ENCODE results near the gene HSPB6. TPM values are rescaled to one million over a fixed set of nuclear protein-coding genes. Genes with fewer than 3 reads are reported as not detected.

HSPB6 gene, protein sequence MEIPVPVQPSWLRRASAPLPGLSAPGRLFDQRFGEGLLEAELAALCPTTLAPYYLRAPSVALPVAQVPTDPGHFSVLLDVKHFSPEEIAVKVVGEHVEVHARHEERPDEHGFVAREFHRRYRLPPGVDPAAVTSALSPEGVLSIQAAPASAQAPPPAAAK
- total RNA-seq (2021) (2.5 and 2.7 TPM in 2 replicates), Bru-seq, nascent RNA (percentile 24 among the genes with signal in this experiment), BruChase-seq, experiment 1, labeled RNA remaining after a 2-hour chase (percentile 27 among the genes with signal in this experiment), BruChase-seq, experiment 2, labeled RNA remaining after a 6-hour chase (percentile 30 among the genes with signal in this experiment)
- long read RNA-seq, partial matches to known transcripts = 0 of 2 reads
- long read RNA-seq, other reads (novel, unspliced or antisense) = 2 of 2 reads

DNA sequence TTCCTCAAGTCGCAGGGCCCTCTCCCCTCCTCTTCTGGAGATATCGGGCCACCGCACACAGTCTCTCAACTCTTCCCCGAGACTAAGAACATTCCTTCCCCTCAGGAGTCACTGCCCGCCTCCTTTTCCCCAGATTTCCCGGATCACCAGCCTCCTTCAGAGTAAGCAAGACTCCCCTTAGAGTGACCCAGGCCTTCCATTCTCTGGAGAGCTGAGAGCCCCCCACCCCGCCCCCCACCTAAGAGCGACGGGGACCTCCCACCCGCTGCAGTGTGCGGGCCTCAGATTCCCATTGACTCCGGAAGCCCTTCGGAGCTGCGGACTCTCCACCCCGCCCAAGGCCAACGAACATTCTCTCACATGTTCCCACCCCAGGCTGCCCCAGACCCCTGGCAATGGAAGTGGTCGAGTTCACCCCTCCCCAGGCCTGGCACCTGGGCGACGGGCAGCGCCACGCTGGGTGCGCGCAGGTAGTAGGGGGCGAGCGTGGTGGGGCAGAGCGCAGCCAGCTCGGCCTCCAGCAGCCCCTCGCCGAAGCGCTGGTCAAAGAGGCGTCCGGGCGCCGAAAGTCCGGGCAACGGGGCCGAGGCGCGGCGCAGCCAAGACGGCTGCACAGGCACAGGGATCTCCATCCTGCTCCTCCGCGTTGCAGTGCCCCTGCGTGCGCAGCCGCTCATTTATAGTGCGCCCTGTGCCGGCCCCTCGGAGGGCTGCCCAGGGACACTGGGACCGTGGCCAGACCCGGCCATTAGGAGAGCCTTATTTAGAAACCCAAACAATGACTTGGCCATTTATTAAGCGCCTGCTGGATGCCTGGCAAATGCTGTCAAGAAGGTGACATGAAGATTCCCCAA lies at the start of gene HSPB6:
HSPB6 (minus strand) TSS at position 653 of the 854 bp plus-strand sequence; CDS start at position 632, 21 bp downstream.
- DNase-seq = no peak
- Histone ChIP-seq H3K27ac (peak within 1 kb of the TSS; percentile 67), H3K27me3 (ENCODE audit: insufficient read depth, low read depth) (no peaks in the 10 kb centered on the region), H3K36me3 (ENCODE audit: low read depth) (no peaks in the 10 kb centered on the region; the same call in 1 of the 2 replicates), H3K4me1 (replicated peaks; ENCODE audit: insufficient read depth) (peaks cover 13% of the 10 kb centered on the region), H3K9me2 (ENCODE audit: insufficient read depth) (no peaks in the 10 kb centered on the region), H3K9me3 (ENCODE audit: insufficient read depth, low read depth) (no peaks in the 10 kb centered on the region), H3F3A (ENCODE audit: insufficient read depth, low read depth) (peaks cover 19% of the 10 kb centered on the region), H2AFZ (peak within 1 kb of the TSS; percentile 75), H3K79me2 (ENCODE audit: low read depth) (peaks cover 19% of the 10 kb centered on the region), H3K4me3 (peak within 1 kb of the TSS; percentile 67), H3K4me2 (peak within 1 kb of the TSS; percentile 95), H4K20me1 (ENCODE audit: insufficient read depth) (peaks cover 4% of the 10 kb centered on the region; the same call in 1 of the 2 replicates)
- CTCF ChIA-PET = no interaction called here
- TF ChIP-seq, protein P1, sequence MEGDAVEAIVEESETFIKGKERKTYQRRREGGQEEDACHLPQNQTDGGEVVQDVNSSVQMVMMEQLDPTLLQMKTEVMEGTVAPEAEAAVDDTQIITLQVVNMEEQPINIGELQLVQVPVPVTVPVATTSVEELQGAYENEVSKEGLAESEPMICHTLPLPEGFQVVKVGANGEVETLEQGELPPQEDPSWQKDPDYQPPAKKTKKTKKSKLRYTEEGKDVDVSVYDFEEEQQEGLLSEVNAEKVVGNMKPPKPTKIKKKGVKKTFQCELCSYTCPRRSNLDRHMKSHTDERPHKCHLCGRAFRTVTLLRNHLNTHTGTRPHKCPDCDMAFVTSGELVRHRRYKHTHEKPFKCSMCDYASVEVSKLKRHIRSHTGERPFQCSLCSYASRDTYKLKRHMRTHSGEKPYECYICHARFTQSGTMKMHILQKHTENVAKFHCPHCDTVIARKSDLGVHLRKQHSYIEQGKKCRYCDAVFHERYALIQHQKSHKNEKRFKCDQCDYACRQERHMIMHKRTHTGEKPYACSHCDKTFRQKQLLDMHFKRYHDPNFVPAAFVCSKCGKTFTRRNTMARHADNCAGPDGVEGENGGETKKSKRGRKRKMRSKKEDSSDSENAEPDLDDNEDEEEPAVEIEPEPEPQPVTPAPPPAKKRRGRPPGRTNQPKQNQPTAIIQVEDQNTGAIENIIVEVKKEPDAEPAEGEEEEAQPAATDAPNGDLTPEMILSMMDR (conservative IDR thresholded peaks at IDR 0.05) = no peak
- no peak for TF ChIP-seq EZH2 (IDR thresholded peaks at IDR 0.05; ENCODE audit: low read depth)
- BruUV-seq (replicated peaks) = no TSS peak
- intact Hi-C loops (cut with micrococcal nuclease; ENCODE audit: unreplicated experiment) = no loop called here
- POLR2A ChIA-PET (ENCODE audit: unreplicated experiment) = interaction anchor here (0.6 kb wide), 1 partner anchor 8 kb away, joined by 6 read pairs; the partner anchor contains the start of gene LIN37

DNA sequence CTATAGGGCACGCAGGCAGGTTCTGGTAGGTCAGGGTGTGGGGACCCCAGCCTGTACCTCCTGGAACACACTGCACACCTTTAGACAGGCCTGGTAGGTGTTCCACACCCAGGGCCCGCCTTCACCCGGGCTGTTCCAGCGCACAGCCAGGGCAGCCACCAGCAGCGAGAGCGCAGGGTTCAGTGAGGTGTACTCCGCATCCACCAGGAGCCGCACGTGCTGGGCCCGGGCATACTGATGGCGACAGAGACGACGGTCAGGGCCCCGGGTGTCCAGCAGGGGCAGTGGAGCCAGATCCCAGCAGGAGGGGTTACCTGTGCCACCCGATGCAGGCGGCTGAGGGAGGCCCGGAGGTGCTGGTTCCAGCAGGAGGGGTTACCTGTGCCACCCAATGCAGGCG lies 49.8 kb upstream of the HSPB6 start:
- no peaks in the 10 kb centered on the region for H3K9me3 ChIP-seq (ENCODE audit: insufficient read depth, low read depth)

More for the DNA sequence above, 49.8 kb upstream of the HSPB6 start:
- Histone ChIP-seq H3K27ac (no peak overlapping the region), H3K9me2 (ENCODE audit: insufficient read depth) (no peaks in the 10 kb centered on the region), H3K4me3 (no peak overlapping the region), H2AFZ (no peak overlapping the region), H3F3A (ENCODE audit: insufficient read depth, low read depth) (no peaks in the 10 kb centered on the region), H3K4me1 (replicated peaks; ENCODE audit: insufficient read depth) (no peaks in the 10 kb centered on the region), H4K20me1 (ENCODE audit: insufficient read depth) (no peaks in the 10 kb centered on the region), H3K36me3 (ENCODE audit: low read depth) (no peaks in the 10 kb centered on the region), H3K4me2 (no peak overlapping the region), H3K27me3 (ENCODE audit: insufficient read depth, low read depth) (peaks cover 77% of the 10 kb centered on the region), H3K79me2 (ENCODE audit: low read depth) (no peaks in the 10 kb centered on the region)
- intact Hi-C loops (cut with micrococcal nuclease; ENCODE audit: unreplicated experiment) = no loop called here
- TF ChIP-seq, protein P1 (conservative IDR thresholded peaks at IDR 0.05) = no peak
- TF ChIP-seq EZH2 (IDR thresholded peaks at IDR 0.05; ENCODE audit: low read depth) = no peak
- ChIA-PET POLR2A (ENCODE audit: unreplicated experiment) (no interaction called here), CTCF (no interaction called here)
- no peak for DNase-seq
- BruUV-seq (replicated peaks) = no TSS peak
